Kidney capillary endothelial cell (primary cell): ENCODE measurements around the gene MYB.

Experiments used
- DNase-seq: peaks from one replicate; pipeline ENCODE4 v3.0.0-alpha.2; 2018; ENCODE audit warnings: low spot score

Gene MYB

GRCh38 chr6:135188718-135189117 is 7.6 kb downstream of the MYB start:
- DNase-seq: no peak

- DNase-seq: no peak
These were observed 8.2 kb downstream of the MYB start for GRCh38 chr6:135189344-135189743.

- DNase-seq: no peak
These were observed 10.6 kb downstream of the MYB start for GRCh38 chr6:135191508-135192255.

GRCh38 chr6:135192256-135193174 is 11.4 kb downstream of the MYB start:
- DNase-seq: no peak

GRCh38 chr6:135193221-135193620 is 12.1 kb downstream of the MYB start:
- DNase-seq: no peak

GRCh38 chr6:135195041-135195440 is 13.9 kb downstream of the MYB start:
- no peak for DNase-seq

GRCh38 chr6:135195522-135195921 is 14.4 kb downstream of the MYB start:
- no peak for DNase-seq

GRCh38 chr6:135196739-135197510 is 15.8 kb downstream of the MYB start:
- no peak for DNase-seq

- DNase-seq: no peak
These were observed 21.7 kb downstream of the MYB start for GRCh38 chr6:135202836-135203235.

GRCh38 chr6:135204951-135205350 is 23.8 kb downstream of the MYB start:
- no peak for DNase-seq

- no peak for DNase-seq
These were observed 28.7 kb downstream of the MYB start for GRCh38 chr6:135209803-135210202.

GRCh38 chr6:135210632-135211305 is 29.7 kb downstream of the MYB start:
- no peak for DNase-seq

GRCh38 chr6:135211306-135211702 is 30.2 kb downstream of the MYB start:
- no peak for DNase-seq

- no peak for DNase-seq
These were observed 31.1 kb downstream of the MYB start for GRCh38 chr6:135212020-135212806.

- DNase-seq: no peak
These were observed 31.8 kb downstream of the MYB start for GRCh38 chr6:135212935-135213334.

GRCh38 chr6:135213616-135214015 is 32.5 kb downstream of the MYB start:
- no peak for DNase-seq

GRCh38 chr6:135215160-135215559 is 34.1 kb downstream of the MYB start:
- DNase-seq: no peak

- DNase-seq: no peak
These were observed 34.5 kb downstream of the MYB start for GRCh38 chr6:135215563-135215962.

- no peak for DNase-seq
These were observed 36.6 kb downstream of the MYB start for GRCh38 chr6:135217663-135218062.

GRCh38 chr6:135219346-135219745 is 38.2 kb downstream of the MYB start:
- no peak for DNase-seq

GRCh38 chr6:135221042-135221441 is 39.9 kb downstream of the MYB start:
- DNase-seq: no peak
